Suppressor macrophage treated with lipopolysaccharide for 1 hour (primary cell): ENCODE data around the gene TRIM24.

Experiments used
- DNase-seq, 3 donors: peaks; one replicate each; pipeline ENCODE4 v3.0.0-alpha.2; 2020 to 2022

Gene TRIM24

DNA sequence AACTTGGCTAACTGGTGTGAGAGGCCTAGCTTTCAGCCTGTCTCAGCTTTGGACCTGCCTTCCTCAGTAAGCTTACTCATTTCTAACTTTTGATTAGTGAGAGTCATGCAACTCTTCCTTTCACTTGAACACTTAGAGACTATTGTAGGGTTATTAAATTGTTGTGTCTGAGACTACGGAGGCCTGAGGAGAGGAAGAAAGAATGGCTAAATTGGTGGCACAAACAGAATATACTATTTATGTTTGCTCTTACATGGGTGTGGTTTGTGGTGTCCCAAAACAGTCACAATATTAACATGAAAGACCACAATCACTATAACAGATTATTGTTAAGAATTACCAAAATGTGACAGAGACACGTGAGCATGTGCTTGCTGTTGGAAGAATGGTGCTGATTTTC, 82.1 kb downstream of the TRIM24 start:
- no peak for DNase-seq

DNA sequence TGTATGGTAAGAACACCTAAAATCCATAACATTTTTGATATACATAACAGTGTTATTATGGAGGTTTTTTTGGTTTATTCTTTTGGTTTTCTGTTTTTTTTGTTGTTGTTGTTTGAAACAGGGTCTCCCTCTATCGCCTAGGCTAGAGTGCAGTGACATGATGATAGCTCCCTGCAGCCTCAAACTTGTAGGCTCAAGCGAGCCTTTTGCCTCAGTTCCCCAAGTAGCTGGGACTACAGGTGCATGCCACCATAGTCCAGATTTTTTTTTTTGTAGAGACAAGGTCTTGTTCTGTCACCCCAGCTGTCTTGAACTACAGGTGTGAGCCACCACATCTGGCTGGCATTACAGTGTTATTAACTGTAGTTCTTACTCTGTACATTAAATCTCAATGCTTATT, 83.7 kb downstream of the TRIM24 start:
- no peak for DNase-seq

DNA sequence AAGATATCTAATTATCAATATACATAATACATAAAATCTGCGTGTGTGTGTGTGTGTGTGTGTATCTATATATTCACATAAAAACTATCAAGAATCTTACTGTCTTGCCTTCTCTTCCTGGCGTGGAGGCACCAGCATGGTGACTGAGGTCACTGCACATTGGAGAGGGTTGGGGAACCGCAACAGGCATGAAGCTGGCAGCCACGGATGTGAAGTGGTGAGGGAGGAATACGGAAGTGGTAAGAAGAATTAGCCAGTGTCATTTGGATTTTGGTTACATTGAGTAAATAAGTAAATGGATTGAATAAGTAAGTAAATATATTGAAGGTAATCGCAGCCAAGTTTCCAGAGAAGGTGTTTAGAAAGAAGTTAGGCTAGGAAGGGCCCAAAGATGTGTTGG, 85.1 kb downstream of the TRIM24 start:
- DNase-seq: no peak

DNA sequence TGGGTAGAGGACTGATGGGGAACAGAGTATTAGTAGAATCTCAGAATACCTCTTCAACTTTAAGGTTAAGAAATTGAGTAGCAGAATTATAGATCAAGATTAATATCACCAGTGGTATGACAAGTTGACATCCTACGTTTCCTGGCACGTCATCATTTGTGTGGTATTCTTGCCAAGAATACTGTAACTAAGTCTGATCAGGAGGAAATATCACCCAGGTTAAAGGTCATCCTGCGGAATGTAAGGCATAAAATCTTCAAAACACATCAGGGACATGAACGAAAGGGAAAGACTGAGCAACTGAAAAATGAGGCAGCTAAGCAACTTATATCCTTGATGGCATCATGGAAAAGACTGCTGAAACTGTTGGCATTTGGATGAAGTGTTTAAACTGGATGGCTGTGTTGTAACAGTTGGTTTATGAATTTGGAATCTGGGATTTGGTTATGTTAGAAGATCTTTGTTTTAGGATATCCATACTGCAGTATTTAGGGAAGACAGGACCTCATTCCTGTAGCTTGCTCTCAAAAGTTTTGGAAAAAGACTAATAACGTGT, 86.1 kb downstream of the TRIM24 start:
- no peak for DNase-seq

DNA sequence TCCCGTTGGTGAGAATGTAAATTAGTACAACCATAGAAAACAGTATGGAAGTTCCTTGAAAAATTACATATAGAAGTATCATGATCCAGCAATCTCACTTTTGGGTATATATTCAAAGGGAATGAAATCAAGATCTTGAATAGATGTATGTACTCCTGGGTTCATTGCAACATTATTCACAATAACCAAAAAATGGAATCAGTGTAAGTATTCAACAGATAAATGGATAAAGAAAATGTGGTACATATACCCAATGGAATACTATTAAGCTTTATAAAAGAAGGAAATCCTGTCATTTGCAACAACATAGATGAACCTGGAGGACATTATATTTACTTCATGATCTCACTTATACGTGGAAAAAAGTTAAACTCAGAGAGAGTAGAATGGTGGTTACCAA, 86.8 kb downstream of the TRIM24 start:
- DNase-seq: no peak

DNA sequence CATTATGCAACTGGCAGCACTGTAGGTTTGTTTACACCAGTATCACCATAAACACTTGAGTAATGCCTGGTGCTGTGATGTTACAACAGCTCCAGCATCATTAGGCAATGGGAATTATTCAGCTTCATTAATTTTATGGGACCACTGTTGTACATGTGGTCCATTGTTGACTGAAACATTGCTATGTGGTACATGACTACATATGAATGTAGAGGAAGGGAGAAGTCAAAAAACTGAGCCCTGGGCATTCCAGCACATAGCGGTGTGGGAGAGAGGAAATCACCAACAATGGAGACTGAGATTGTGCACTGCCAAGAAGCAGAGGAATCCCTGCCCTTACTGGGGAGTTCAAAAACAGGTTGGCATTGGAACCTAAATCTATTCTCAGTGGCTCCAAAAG, 89.0 kb downstream of the TRIM24 start:
- no peak for DNase-seq

DNA sequence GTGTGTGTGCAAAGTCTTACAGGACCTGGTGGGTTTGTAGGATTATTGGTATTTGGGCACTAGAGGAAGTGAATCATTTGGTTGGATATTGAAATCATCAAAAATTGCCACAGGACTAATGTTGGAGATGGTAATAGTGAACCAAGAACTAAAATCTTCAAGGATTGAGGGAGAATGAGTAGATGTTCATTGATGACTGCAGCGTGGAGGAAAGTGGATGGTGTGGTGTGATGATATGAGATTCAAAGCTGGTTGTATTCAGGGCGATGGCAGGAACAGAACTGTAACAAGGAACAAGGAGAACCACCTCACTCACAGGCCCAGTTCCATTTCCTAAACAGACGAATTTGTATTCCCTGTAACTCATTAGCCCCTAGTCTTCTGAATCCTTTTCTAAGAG, 90.3 kb downstream of the TRIM24 start:
- no peak for DNase-seq

DNA sequence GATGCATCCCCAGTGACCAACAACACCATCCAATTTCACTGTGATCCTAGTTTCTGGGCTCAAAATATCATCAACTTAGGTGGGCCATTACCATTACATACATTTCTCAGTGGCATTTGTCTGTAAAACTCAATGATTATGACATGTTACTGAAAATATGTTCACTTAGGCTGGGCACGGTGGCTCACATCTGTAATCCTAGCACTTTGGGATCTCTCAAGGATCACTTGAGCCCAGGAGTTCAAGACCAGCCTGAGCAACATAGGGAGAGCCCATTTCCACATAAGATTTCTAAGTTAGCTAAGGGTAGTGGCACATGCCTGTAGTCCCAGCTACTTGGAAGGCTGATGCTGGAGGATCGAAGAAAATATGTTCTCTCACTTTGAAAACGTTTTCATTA, 91.0 kb downstream of the TRIM24 start:
- DNase-seq: no peak

DNA sequence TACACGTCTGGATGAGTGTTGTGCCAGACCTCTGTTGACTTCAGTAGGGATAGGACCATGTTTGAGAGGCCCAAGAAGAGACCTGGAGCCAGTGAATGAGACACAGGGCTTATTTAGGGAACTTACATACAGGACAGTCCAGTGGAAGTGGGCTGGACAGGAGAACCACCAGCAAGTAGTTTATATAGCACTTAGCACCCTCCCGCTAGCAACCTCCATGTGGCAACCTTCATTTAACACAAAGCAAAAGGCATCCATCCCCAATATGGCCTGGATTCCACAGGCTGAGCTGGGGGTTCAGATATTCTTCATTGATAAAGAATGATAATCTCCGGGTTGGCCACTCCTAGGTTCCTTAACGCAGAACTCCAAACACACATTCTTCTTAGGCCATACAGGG, 93.7 kb downstream of the TRIM24 start:
- DNase-seq: no peak

DNA sequence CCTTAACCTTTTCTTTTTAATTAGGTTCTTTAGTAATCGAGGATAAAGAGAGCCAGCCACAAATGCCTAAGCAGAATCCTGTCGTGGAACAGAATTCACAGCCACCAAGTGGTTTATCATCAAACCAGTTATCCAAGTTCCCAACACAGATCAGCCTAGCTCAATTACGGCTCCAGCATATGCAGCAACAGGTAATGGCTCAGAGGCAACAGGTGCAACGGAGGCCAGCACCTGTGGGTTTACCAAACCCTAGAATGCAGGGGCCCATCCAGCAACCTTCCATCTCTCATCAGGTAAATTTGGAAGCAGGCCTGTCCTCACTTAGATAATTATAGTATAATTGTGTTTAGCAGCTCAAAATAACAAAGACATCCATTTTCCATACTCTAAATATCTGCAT, 94.6 kb downstream of the TRIM24 start:
- DNase-seq: no peak

DNA sequence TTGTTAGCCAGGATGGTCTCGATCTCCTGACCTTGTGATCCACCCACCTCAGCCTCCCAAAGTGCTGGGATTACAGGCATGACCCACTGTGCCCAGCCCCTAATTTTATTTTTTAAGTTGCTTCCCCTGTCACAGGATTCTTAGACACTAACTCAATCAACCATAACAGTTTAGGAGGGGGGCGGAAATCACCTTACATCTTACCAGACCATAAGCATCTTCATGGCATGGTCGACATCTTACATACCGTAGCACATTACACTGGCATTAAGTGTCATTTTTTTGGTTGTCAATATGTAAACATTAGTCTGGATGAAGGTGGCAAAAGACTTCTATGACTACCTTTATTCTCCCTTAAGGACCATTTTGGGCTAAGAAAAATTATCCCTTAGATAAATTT, 95.6 kb downstream of the TRIM24 start:
- DNase-seq: no peak

DNA sequence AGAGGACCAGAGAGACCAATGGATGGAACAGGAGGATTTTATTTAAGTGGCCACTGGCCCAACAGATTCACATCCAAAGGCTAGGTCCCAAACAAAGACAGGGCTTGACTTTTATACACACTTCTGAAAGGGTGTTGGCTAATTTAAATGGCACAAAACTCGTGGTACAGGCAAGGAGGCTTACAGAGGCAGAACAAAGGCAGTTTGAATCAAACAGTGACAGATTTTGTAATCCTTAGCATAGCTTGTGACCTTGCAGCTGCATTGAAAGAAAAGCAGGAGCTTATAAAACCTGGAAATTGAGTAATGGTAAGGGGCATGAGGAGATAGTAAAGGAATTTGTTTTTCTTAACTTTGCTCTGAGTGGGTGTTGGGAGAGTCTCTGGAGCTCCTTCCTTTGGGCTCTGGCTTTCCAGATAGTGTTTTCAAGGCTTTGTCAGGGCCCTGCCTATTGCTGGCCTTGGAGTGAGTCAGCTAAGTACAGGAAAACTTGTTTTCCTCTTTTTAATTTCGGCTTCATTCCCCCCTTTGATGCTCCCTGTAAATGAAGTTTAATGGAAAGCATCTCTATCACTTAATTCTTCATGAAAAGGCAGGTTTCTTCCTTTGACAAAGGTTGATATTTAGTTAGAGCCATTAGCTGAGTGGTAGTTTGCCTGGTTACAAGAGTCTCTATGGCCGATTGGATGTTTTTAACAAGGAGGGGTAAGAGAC, 96.9 kb downstream of the TRIM24 start:
- peak in 2 of 3 donors; percentile 8 to 12 for DNase-seq

DNA sequence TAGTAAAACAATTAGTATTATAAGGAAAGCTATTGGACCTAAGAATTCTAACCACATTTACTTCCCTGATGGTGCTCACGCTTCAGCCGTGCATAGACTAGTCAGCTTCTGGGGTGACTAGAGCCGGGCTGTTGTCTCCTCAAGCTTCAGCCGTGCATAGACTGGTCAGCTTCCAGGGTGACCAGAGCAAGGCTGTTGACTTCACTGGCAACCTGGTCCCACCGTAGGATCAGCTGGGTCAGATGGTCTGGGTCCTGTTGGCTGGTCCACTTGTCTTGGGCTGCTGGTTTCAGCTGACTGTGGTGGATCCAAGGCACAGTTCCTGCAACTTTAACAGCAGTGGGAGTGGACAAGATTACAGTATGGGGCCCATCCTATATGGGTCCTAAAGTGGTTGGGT, 99.4 kb downstream of the TRIM24 start:
- DNase-seq: no peak

DNA sequence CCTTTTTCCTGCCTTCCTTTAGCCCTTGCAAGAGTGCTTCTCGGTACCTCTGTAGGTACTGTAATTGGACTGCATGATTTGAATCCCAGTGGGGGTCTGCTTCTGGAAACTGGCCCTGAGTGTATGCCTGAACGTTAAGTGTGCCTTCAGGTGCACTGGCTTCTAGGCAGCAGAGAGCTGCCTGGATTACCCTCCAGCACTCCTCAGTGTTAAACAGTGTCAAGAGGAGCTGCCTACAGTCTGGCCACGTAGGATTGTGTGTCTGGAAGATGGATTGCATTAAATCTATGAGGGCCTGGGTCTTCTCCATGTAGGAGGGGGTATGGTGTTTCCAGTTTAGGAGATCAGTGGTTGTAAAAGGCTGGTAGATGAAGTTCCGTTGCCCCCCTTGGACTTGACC, 103.7 kb downstream of the TRIM24 start:
- no peak for DNase-seq

DNA sequence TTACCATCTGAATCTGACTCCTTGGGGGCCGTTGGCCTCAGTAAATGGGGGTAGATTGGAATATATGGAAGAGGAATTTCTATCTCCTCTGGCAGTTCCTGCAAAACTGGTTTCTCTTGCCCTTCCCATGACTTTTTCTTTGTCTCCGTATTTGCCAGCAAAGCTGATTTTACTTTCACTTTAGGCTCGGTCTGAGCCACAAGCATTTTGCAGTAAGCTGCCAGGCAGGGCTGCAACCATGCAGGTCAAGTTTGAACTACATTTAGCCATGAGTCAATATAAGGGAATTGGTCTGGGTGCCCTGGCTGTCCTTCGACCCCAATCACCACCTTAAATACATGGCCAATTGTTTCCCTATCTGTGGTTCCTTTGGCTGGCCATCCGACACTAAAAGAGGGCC, 104.3 kb downstream of the TRIM24 start:
- DNase-seq: no peak

DNA sequence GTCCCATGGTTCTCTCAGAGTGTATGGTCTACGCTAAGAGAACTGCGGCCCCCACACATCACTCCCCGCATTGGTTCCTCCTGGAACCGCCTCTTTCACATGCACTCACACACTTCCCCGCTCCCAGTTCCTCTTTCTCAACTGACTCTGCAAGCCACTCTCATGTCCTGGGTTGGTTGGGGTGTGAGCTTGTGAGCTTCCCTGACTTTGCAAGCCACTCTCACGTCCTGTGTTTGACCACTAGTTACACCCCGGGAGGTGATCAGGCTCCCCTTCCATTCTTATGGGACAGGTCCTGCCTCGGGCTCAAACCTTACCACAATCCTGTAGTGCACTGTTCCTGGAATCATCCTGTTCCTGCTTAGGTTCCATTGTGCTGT, 105.0 kb downstream of the TRIM24 start:
- DNase-seq: peak in 2 of 3 donors; percentile 8 to 9

DNA sequence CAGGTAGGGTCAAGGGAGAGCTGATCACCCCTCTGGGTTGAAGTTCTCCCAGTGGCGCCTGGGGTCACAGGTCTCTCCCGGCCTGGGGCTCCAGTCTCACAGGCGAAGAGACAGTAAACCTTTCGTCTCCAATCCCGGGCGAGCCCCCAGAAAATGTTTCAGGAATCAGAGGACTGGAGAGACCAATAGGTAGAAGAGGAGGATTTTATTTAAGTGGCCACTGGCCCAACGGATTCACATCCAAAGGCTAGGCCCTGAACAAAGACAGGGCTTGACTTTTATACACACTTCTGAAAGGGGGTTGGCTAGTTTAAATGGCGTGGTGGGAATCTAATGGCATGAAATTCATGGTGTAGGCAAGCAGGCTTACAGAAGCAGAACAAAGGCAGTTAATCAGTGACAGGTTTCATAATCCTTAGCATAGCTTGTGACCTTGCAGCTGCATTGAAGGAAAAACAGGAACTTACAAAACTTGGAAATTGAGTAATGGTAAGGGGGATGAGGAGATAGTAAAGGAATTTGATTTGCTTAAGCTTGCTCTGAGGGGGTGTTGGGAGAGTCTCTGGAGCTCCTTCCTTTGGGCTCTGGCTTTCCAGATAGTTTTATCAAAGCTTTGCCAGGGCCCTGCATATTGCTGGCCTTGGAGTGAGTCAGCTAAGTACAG, 105.5 kb downstream of the TRIM24 start:
- peak; percentile 62 to 80 (median 78) for DNase-seq

DNA sequence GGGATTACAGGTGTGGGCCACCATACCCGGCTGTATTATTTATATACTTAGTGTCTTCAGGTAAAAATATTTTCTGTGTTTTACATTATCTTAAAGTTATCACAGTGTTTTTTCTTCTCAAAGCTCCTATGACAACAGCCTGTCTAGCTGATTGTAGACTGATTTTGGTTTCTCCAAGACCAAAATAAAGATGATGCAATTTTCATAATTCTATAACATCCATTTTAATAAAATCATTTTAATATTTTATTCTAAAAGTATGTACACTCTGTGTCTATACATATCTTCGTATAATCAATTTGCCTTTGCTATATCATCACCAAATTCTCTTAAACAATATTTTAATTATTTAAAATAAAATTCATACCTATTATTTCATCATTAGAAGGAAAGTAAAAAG, 108.6 kb downstream of the TRIM24 start:
- DNase-seq: no peak

DNA sequence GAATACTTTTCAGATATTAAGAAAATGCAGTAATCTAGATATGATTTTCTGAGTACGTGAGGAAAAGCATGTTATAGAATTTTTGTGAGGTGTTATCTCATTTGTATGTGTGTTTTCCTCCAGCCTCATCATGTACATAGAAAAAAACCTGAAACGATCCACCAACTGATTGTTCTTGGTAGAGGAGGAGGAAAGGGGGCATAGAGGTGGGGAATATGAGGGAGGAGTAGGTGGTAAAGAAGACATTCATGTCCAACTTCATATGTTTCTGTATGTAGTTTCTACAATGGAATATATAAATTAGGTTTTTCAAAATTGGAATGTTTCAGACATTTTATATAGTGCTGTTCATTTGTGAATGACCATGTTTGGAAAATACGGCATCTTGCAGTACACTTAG, 109.4 kb downstream of the TRIM24 start:
- no peak for DNase-seq

DNA sequence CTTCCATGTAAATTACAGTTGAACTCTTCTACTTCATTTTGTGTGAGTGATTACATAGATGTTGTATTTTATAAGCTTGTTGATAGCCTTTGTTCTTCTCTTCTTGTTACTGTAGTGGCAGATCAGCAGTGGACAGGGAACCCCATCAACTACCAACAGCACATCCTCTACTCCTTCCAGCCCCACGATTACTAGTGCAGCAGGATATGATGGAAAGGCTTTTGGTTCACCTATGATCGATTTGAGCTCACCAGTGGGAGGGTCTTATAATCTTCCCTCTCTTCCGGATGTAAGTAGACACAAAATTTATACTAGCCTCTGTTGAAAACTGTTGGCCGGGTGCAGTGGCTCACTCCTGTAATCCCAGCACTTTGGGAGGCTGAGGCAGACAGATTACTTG, 110.7 kb downstream of the TRIM24 start:
- DNase-seq: no peak

DNA sequence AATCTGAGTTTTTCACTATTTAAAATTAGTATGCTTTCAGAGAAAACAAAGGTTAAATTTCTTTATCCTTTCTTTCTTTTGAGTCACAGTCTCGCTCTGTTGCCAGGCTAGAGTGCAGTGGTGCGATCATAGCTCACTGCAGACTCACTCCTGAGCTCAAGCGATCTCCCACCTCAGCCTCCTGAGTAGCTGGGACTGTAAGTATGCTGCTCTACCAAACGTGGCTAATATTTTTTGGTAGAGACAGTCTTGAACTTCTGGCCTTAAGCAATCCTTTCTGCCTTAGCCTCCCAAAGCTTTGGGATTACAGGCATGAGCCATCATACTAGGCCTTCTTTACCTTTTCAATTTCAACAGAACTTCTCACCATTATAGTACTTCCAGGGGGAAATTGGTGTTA, 113.7 kb downstream of the TRIM24 start:
- no peak for DNase-seq

DNA sequence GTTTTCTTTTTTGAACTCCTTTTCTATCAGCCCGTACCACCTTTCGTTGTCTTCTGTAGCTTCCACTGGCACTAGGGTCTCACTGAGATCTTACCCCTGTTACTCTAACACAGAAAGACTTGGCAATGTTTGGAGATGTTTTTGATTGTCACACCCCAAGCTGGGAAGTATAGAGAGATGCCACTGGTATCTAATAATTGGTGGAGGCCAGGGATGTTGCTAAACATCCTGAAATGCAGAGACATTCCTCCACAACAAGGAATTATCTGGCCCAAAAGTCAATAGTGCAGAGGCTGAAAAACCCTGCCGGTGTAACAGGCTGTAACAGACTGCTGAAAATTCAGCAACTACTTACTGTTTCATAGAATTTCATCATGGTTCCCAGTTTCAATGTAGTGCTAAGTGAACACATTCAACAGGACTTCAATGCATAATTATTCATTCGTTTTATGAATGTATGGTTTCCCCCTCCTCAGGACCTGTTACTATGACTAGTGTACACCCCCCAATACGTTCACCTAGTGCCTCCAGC, 115.9 kb downstream of the TRIM24 start:
- no peak for DNase-seq

DNA sequence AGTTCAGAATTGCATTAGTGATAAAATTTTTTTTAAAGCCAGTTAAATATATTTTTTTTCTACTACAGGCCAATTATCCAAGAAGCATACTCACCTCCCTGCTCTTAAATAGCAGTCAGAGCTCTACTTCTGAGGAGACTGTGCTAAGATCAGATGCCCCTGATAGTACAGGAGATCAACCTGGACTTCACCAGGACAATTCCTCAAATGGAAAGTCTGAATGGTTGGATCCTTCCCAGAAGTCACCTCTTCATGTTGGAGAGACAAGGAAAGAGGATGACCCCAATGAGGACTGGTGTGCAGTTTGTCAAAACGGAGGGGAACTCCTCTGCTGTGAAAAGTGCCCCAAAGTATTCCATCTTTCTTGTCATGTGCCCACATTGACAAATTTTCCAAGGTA, 119.1 kb downstream of the TRIM24 start:
- no peak for DNase-seq

DNA sequence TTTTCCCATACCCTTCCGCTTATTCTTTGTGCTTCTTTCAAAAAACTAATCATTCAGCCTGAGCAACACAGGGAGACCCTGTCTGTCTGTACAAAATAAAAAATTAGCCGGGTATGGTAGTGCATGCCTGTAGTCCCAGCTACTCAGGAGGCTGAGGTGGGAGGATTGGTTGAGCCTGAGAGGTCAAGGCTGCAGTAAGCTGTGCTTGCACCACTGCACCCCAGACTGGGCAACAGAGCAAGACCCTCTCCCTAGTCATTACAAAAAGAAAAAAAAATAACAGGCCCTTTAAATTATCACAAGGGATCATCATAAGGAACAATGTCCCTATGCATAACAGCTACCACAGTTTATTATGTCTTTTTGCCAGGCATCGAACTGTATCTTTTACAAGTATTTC, 119.6 kb downstream of the TRIM24 start:
- DNase-seq: no peak

DNA sequence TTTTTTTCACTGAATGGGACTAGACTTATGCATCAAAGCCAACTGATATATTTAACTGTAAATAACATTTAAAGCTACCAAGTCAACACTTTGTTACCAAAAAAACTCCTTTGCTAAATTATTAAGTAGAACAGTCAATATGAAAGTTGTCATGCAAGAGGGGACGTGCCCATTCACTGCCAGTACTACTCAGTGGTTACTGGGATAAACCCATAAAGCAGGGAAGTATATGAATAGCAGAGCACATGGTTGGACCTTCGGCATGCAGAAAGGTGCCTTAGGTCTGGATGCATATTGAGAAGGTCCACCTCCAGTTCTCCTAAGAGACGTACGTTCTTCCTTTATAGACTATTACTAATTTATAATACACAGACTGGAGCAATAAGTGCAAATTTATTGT, 121.0 kb downstream of the TRIM24 start:
- no peak for DNase-seq
